ENCODE results near the gene NECAB2.

Gene NECAB2

DNA sequence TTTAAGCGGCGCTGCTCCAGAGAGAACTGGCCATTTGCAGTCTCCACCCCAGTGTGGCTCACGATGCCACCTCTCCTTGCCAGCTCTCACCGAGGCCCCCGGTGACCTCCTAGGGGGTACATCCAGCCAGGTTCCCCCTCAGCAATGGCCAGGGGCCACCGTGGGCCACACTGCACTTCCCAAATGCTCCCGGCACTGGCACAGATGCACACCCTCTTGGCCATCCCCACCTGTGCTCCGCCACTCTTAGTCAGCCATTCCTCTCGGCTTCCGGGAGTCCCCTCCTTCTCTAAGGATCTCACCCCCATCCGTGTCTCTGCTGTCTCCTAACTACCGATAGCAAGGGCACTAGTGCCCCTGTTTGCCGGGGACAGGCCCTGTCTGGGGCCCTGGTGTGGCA, 43.4 kb upstream of the NECAB2 start:
- Histone ChIP-seq H3K79me2 (ENCODE audit: insufficient read depth, low read length) (no peaks in the 10 kb centered on the region), H4K20me1 (ENCODE audit: insufficient read depth, low read length, poor library complexity, severe bottlenecking) (no peaks in the 10 kb centered on the region), H3K9me3 (ENCODE audit: insufficient read depth, low read depth, low read length) (no peaks in the 10 kb centered on the region), H2AFZ (ENCODE audit: low read length) (no peak overlapping the region), H3K27me3 (ENCODE audit: insufficient read depth, low read length, poor library complexity, severe bottlenecking) (no peaks in the 10 kb centered on the region), H3K4me1 (ENCODE audit: insufficient read depth, low read length, poor library complexity, severe bottlenecking) (no peaks in the 10 kb centered on the region), H3K9ac (ENCODE audit: low read depth, low read length, poor library complexity, severe bottlenecking) (no peak overlapping the region), H3F3A (ENCODE audit: low read depth) (no peaks in the 10 kb centered on the region), H3K4me3 (ENCODE audit: low read length, poor library complexity, severe bottlenecking) (no peak overlapping the region), H3K4me2 (ENCODE audit: low read depth, low read length, poor library complexity, severe bottlenecking) (no peak overlapping the region), H3K9me2 (replicated peaks; ENCODE audit: low read depth, low read length) (no peaks in the 10 kb centered on the region), H3K36me3 (ENCODE audit: insufficient read depth, low read length) (peaks cover 6% of the 10 kb centered on the region; the same call in 1 of the 2 replicates)
- TF ChIP-seq, protein P1, sequence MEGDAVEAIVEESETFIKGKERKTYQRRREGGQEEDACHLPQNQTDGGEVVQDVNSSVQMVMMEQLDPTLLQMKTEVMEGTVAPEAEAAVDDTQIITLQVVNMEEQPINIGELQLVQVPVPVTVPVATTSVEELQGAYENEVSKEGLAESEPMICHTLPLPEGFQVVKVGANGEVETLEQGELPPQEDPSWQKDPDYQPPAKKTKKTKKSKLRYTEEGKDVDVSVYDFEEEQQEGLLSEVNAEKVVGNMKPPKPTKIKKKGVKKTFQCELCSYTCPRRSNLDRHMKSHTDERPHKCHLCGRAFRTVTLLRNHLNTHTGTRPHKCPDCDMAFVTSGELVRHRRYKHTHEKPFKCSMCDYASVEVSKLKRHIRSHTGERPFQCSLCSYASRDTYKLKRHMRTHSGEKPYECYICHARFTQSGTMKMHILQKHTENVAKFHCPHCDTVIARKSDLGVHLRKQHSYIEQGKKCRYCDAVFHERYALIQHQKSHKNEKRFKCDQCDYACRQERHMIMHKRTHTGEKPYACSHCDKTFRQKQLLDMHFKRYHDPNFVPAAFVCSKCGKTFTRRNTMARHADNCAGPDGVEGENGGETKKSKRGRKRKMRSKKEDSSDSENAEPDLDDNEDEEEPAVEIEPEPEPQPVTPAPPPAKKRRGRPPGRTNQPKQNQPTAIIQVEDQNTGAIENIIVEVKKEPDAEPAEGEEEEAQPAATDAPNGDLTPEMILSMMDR (conservative IDR thresholded peaks at IDR 0.05; ENCODE audit: low read length), result no peak
- TF ChIP-seq EZH2phosphoT487 (IDR thresholded peaks at IDR 0.05; ENCODE audit: borderline replicate concordance), result no peak

DNA sequence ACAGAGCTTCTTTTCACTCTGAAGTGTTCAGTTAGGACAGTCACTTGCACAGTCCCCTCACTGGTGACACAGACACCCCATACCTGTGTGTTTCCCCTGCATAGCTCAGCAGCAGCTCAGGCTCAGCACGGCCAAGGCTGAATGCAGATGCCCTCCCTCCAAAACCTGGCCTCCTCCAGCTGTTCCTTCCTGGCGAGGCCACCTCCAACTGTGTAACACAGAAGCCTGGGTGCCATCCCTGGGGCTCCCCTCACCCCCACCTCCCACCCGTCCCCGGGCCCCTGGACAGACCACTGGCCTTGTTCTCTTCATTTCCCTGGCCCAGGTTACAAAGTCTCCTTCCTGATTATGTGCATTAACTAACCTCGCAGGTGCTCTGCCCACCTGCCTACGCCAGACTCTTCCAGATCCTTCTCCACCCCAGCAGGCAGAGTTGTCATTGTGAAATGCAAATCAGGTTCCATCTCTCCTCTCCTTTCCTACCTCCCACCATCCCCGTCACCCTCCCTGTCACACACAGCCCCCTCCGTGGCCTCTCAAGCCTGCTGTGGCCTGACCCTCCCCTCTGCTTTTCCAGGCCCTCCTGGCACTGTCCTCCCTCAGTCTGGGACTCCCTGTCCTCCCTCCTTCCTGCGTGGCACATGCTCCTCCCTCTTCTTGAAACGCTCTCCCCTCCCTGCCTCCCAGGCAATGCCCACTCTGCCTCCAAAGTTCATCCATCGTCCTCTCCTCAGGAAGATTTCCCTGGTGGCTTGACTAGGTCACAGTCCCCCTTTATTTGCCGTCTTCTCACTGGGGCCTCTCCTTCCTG, 42.7 kb upstream of the NECAB2 start:
- Histone ChIP-seq H3K9me2 (replicated peaks; ENCODE audit: low read depth, low read length) (no peaks in the 10 kb centered on the region), H3K9me3 (ENCODE audit: insufficient read depth, low read depth, low read length) (no peaks in the 10 kb centered on the region), H3F3A (ENCODE audit: low read depth) (no peaks in the 10 kb centered on the region), H3K27me3 (ENCODE audit: insufficient read depth, low read length, poor library complexity, severe bottlenecking) (no peaks in the 10 kb centered on the region), H2AFZ (ENCODE audit: low read length) (no peak overlapping the region), H3K4me3 (ENCODE audit: low read length, poor library complexity, severe bottlenecking) (no peak overlapping the region), H3K4me2 (ENCODE audit: low read depth, low read length, poor library complexity, severe bottlenecking) (no peak overlapping the region), H3K9ac (ENCODE audit: low read depth, low read length, poor library complexity, severe bottlenecking) (no peak overlapping the region), H3K4me1 (ENCODE audit: insufficient read depth, low read length, poor library complexity, severe bottlenecking) (no peaks in the 10 kb centered on the region), H3K36me3 (ENCODE audit: insufficient read depth, low read length) (no peaks in the 10 kb centered on the region), H4K20me1 (ENCODE audit: insufficient read depth, low read length, poor library complexity, severe bottlenecking) (no peaks in the 10 kb centered on the region), H3K79me2 (ENCODE audit: insufficient read depth, low read length) (no peaks in the 10 kb centered on the region)
- TF ChIP-seq, protein P1 (conservative IDR thresholded peaks at IDR 0.05; ENCODE audit: low read length), result no peak
- no peak for TF ChIP-seq EZH2phosphoT487 (IDR thresholded peaks at IDR 0.05; ENCODE audit: borderline replicate concordance)

DNA sequence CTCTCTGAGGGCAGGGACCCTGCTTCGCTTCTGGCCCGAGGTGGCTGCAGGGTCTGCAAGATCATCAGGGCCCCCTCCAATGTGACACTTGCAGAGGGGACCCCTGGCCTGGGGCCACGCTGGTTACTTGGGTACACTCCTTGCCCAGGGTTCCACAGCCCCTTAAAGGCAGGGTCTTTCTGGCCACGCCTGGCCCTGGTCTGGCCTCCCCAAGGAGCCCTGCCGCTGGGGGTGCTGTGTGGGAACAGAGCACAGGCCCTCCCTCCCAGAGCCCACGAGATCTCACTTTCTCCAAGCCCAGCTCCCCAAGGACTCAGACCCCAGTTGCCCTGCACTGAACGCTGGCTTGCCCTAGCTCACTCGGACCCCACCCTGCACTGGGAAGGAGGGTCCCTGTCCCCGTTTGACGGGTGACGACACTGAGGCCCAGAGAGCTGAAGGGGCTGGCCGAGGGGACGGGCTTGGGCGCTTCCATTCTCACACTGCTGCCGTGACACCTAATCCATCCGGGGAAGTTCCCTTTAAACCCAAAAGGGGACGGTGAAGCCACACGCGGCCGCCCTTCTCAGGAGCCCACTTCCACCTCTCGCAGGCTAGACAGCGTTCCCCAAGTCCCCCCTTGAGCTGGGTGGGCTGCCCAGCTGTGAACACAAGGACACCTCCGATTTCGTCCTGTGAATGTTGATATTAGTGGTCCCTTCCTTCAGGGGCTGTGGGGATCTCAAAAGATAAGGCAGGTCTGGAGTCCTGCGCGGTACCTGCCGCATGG, 41.9 kb upstream of the NECAB2 start:
- TF ChIP-seq, protein P1 (conservative IDR thresholded peaks at IDR 0.05; ENCODE audit: low read length), result no peak
- no peak for TF ChIP-seq EZH2phosphoT487 (IDR thresholded peaks at IDR 0.05; ENCODE audit: borderline replicate concordance)
- H3K9me2 ChIP-seq (replicated peaks; ENCODE audit: low read depth, low read length), result no peaks in the 10 kb centered on the region
- H3K9ac ChIP-seq (ENCODE audit: low read depth, low read length, poor library complexity, severe bottlenecking), result no peak overlapping the region
- H3K4me2 ChIP-seq (ENCODE audit: low read depth, low read length, poor library complexity, severe bottlenecking), result no peak overlapping the region
- no peaks in the 10 kb centered on the region for H3K79me2 ChIP-seq (ENCODE audit: insufficient read depth, low read length)
- no peaks in the 10 kb centered on the region for H4K20me1 ChIP-seq (ENCODE audit: insufficient read depth, low read length, poor library complexity, severe bottlenecking)
- no peak overlapping the region for H3K4me3 ChIP-seq (ENCODE audit: low read length, poor library complexity, severe bottlenecking)
- H3K9me3 ChIP-seq (ENCODE audit: insufficient read depth, low read depth, low read length), result no peaks in the 10 kb centered on the region
- no peaks in the 10 kb centered on the region for H3K27me3 ChIP-seq (ENCODE audit: insufficient read depth, low read length, poor library complexity, severe bottlenecking)
- H3F3A ChIP-seq (ENCODE audit: low read depth), result no peaks in the 10 kb centered on the region
- no peaks in the 10 kb centered on the region for H3K36me3 ChIP-seq (ENCODE audit: insufficient read depth, low read length)
- no peak overlapping the region for H2AFZ ChIP-seq (ENCODE audit: low read length)
- no peaks in the 10 kb centered on the region for H3K4me1 ChIP-seq (ENCODE audit: insufficient read depth, low read length, poor library complexity, severe bottlenecking)
